B cell (primary cell): ENCODE data around the gene SLC8B1. TPM values are rescaled to one million over a fixed set of nuclear protein-coding genes. Genes with fewer than 3 reads are reported as not detected.

ENCODE experiments used
- ATAC-seq: fragments of 200-7000 bp; cut with Tn5 transposase; one replicate; pipeline ENCODE4 v1.10.0; 2021; ENCODE audit warnings: low read depth, mild to moderate bottlenecking, moderate number of reproducible peaks, moderate library complexity
- CTCF ChIA-PET: fragments of 350-600 bp; sonication (Branson Sonifier 250); formaldehyde crosslinking; loops from one replicate; lab custom pipeline; 2021; ENCODE audit warnings: antibody characterized with exemption, inconsistent platforms; lab: Charles Lee
- POLR2A ChIA-PET: fragments of 350-600 bp; sonication (Branson Sonifier 250); formaldehyde crosslinking; loops from one replicate; lab custom pipeline; 2021; ENCODE audit warnings: antibody characterized with exemption; lab: Charles Lee
- DNase-seq: peaks from one replicate; pipeline ENCODE4 v3.0.0; 2013
- H2AFZ ChIP-seq: 2 replicates; pipeline ENCODE4 v1.6.1; 2012; ENCODE audit warnings: mild to moderate bottlenecking, low read depth, low read length; ENCODE audit not compliant: insufficient read depth, poor library complexity, severe bottlenecking
- H3K27ac ChIP-seq, 2 donors: 1 replicate in 1 of 2; 2 replicates in 1 of 2; pipeline ENCODE4 v1.5.1; 2012 to 2013; ENCODE audit warnings: low read length in 2 of 2, mild to moderate bottlenecking in 2 of 2, moderate library complexity in 1 of 2
- H3K27me3 ChIP-seq, 4 experiments: fragments of 200-600 bp in 1 of 4; sonication (generic) in 1 of 4; replicated peaks in 1 of 4; 1 replicate in 2 of 4; 2 replicates in 2 of 4; pipeline versions ENCODE4 v1.6.1 to v1.7.0; 2013 to 2016; ENCODE audit warnings: low read length in 3 of 4, mild to moderate bottlenecking in 2 of 4, mixed read lengths in 1 of 4, moderate library complexity in 1 of 4; ENCODE audit not compliant: insufficient read depth in 4 of 4, control insufficient read depth in 3 of 4; ENCODE audit errors: control extremely low read depth in 1 of 4
- H3K36me3 ChIP-seq, 2 experiments: replicated peaks in 1 of 2; 1 replicate in 1 of 2; 2 replicates in 1 of 2; pipeline versions ENCODE4 v1.6.1 to v1.7.1; 2013; ENCODE audit warnings: low read length in 1 of 2; ENCODE audit not compliant: insufficient read depth in 2 of 2, control insufficient read depth in 1 of 2; ENCODE audit errors: control extremely low read depth in 1 of 2, extremely low read depth in 1 of 2
- H3K4me1 ChIP-seq, 2 donors: fragments of 200-600 bp in 1 of 2; sonication (generic) in 1 of 2; 1 replicate in 1 of 2; 2 replicates in 1 of 2; pipeline versions ENCODE4 v1.5.1 to v1.6.1; 2013 to 2017; ENCODE audit warnings: low read length in 2 of 2; ENCODE audit not compliant: control insufficient read depth in 2 of 2, insufficient read depth in 2 of 2
- H3K4me2 ChIP-seq: replicated peaks from 2 replicates; pipeline ENCODE3; 2012; ENCODE audit warnings: mild to moderate bottlenecking, low read depth, low read length; ENCODE audit not compliant: poor library complexity, severe bottlenecking
- H3K4me3 ChIP-seq, 5 experiments: fragments of 200-600 bp in 1 of 5; sonication (generic) in 1 of 5; 1 replicate in 3 of 5; 2 replicates in 2 of 5; pipeline versions ENCODE4 v1.5.1 to v1.7.0; 2011 to 2016; ENCODE audit warnings: low read length in 4 of 5, mild to moderate bottlenecking in 4 of 5, low read depth in 2 of 5, control low read depth in 1 of 5, moderate library complexity in 1 of 5; ENCODE audit not compliant: insufficient read depth in 1 of 5; ENCODE audit errors: control extremely low read depth in 1 of 5, extremely low read depth in 1 of 5
- H3K79me2 ChIP-seq: fragments of 200-600 bp; sonication (generic); one replicate; pipeline ENCODE4 v1.6.0; 2016; ENCODE audit warnings: low read length; ENCODE audit not compliant: control insufficient read depth, insufficient read depth
- H3K9ac ChIP-seq: fragments of 200-600 bp; sonication (generic); 2 replicates; pipeline ENCODE4 v1.6.1; 2017; ENCODE audit warnings: mild to moderate bottlenecking, low read length, moderate library complexity
- H3K9me3 ChIP-seq, 3 donors: one replicate each; pipeline versions ENCODE4 v1.6.1 to v1.7.1; 2013; ENCODE audit warnings: low read length in 2 of 3; ENCODE audit not compliant: control insufficient read depth in 2 of 3, insufficient read depth in 1 of 3; ENCODE audit errors: control extremely low read depth in 1 of 3
- H4K20me1 ChIP-seq: 2 replicates; pipeline ENCODE4 v1.6.0; 2012; ENCODE audit warnings: mild to moderate bottlenecking, low read length; ENCODE audit not compliant: insufficient read depth, control insufficient read depth, poor library complexity, severe bottlenecking
- H3K27ac Mint-ChIP-seq: one replicate; pipeline ENCODE4 v1.8.0; 2021; ENCODE audit warnings: mixed read lengths
- H3K27me3 Mint-ChIP-seq: one replicate; pipeline ENCODE4 v1.8.0; 2021; ENCODE audit warnings: mixed read lengths
- H3K4me1 Mint-ChIP-seq: one replicate; pipeline ENCODE4 v1.8.0; 2021; ENCODE audit warnings: mixed read lengths
- H3K4me3 Mint-ChIP-seq: one replicate; pipeline ENCODE4 v1.8.0; 2021; ENCODE audit warnings: mixed read lengths
- H3K9me3 Mint-ChIP-seq: one replicate; pipeline ENCODE4 v1.8.0; 2022; ENCODE audit warnings: mixed read lengths; ENCODE audit not compliant: insufficient read depth
- CTCF ChIP-seq: fragments of 200-600 bp; IDR thresholded peaks from one replicate; pipeline ENCODE4 v1.8.0; 2022; ENCODE audit warnings: antibody characterized with exemption, mild to moderate bottlenecking
- EZH2 ChIP-seq: IDR thresholded peaks from 2 replicates; pipeline ENCODE4 v1.6.1; 2012; ENCODE audit warnings: borderline replicate concordance, low read depth, mild to moderate bottlenecking, moderate library complexity, low read length; ENCODE audit not compliant: insufficient read depth, poor library complexity, severe bottlenecking
- WGBS: methylation state at CpG from one replicate; pipeline ENCODE4 v1.1.5; 2013; ENCODE audit warnings: missing lambda C conversion rate; ENCODE audit not compliant: insufficient coverage; 5-methylcytosine and 5-hydroxymethylcytosine counted together
- intact Hi-C: fragments of 100-400 bp; cut with micrococcal nuclease; formaldehyde crosslinking; loops from one replicate; pipeline ENCODE4 v1.10.0; 2022
- polyA plus RNA-seq: library from polyadenylated mRNA; depleted of rRNA; stranded (reverse); fragments of >200 nt; gene quantifications from 2 replicates; pipeline ENCODE4 v1.2.3, GENCODE V29; 2012
- total RNA-seq, 2 donors: library from RNA; stranded (reverse); fragments of 120-200 nt in 1 of 2; gene quantifications; 1 replicate in 1 of 2; 2 replicates in 1 of 2; pipeline versions ENCODE4 v1.2.3 to v1.2.4, GENCODE V29; 2013 to 2022

The SLC8B1 gene
- total and polyA plus RNA-seq, 2 donors (not counting 1 experiment from before 2014, with no cell fraction given) = 18.7 to 35.6 TPM

- no peak overlapping the region for H3K9ac ChIP-seq
- DNase-seq (no peak), ATAC-seq (no peak)
- H3K27me3 ChIP-seq = no peaks in the 10 kb centered on the region
- no peaks in the 10 kb centered on the region for H3K9me3 Mint-ChIP-seq
- H3K79me2 ChIP-seq = no peaks in the 10 kb centered on the region
- ChIA-PET CTCF (no interaction called here), POLR2A (no interaction called here)
- TF ChIP-seq CTCF = no peak
- no peak overlapping the region for H3K27ac ChIP-seq
- no peaks in the 10 kb centered on the region for H3K27me3 Mint-ChIP-seq
- H2AFZ ChIP-seq = no peak overlapping the region
- WGBS = 100% methylated on average over 3 of the region's 3 CpGs
- H3K27ac Mint-ChIP-seq = no peak overlapping the region
- peaks cover 0 to 11% of the 10 kb centered on the region in 2 experiments for H3K36me3 ChIP-seq
- H3K4me3 Mint-ChIP-seq = no peak overlapping the region
- H3K4me1 Mint-ChIP-seq = peaks cover 9% of the 10 kb centered on the region
- peaks cover 0 to 7% of the 10 kb centered on the region in 2 donors for H3K4me1 ChIP-seq
- H3K4me2 ChIP-seq = no peak overlapping the region
- no peak overlapping the region for H3K4me3 ChIP-seq
- H3K9me3 ChIP-seq = peaks cover 0 to 3% (median 0%) of the 10 kb centered on the region in 3 donors
- intact Hi-C loops = no loop called here
- no peaks in the 10 kb centered on the region for H4K20me1 ChIP-seq
Measured at GRCh38 chr12:113373440-113373839, 38.5 kb upstream of the SLC8B1 start.

- no peaks in the 10 kb centered on the region for H3K27me3 Mint-ChIP-seq
- H3K9me3 Mint-ChIP-seq = no peaks in the 10 kb centered on the region
- peaks cover 9% of the 10 kb centered on the region for H3K4me1 Mint-ChIP-seq
- H3K27ac ChIP-seq = no peak overlapping the region
- no peak overlapping the region for H3K4me3 ChIP-seq
- H3K9ac ChIP-seq = no peak overlapping the region
- no peak overlapping the region for H3K4me2 ChIP-seq
- peaks cover 0 to 3% (median 0%) of the 10 kb centered on the region in 3 donors for H3K9me3 ChIP-seq
- no peaks in the 10 kb centered on the region for H3K27me3 ChIP-seq
- no peaks in the 10 kb centered on the region for H4K20me1 ChIP-seq
- no peak for ATAC-seq
- no peak overlapping the region for H2AFZ ChIP-seq
- TF ChIP-seq CTCF = no peak
- TF ChIP-seq EZH2 = no peak
- 100% methylated on average over 1 of the region's 9 CpGs for WGBS
- peaks cover 0 to 7% of the 10 kb centered on the region in 2 donors for H3K4me1 ChIP-seq
- ChIA-PET POLR2A (no interaction called here), CTCF (no interaction called here)
- DNase-seq = no peak
- no peaks in the 10 kb centered on the region for H3K79me2 ChIP-seq
- H3K4me3 Mint-ChIP-seq = no peak overlapping the region
- intact Hi-C loops = no loop called here
- H3K27ac Mint-ChIP-seq = no peak overlapping the region
- H3K36me3 ChIP-seq = peaks cover 0 to 11% of the 10 kb centered on the region in 2 experiments
Measured at GRCh38 chr12:113372371-113372770, 37.5 kb upstream of the SLC8B1 start.
